Type B pancreatic cell (in vitro differentiated cells): ENCODE data around the gene CEP85L. TPM values are rescaled to one million over a fixed set of nuclear protein-coding genes. Genes with fewer than 3 reads are reported as not detected.

Experiments used
- DNase-seq: peaks from one replicate; pipeline ENCODE4 v3.0.0; 2021; ENCODE audit warnings: mixed read lengths; ENCODE audit not compliant: unreplicated experiment; ENCODE audit errors: extremely low spot score
- H3K27ac Mint-ChIP-seq: 2 replicates; pipeline ENCODE4 v1.8.0; 2021; ENCODE audit warnings: mild to moderate bottlenecking, mixed read lengths
- H3K27me3 Mint-ChIP-seq: 2 replicates; pipeline ENCODE4 v1.8.0; 2021; ENCODE audit warnings: mixed read lengths
- H3K36me3 Mint-ChIP-seq: 2 replicates; pipeline ENCODE4 v1.8.0; 2021; ENCODE audit warnings: mixed read lengths
- H3K4me1 Mint-ChIP-seq: one replicate; pipeline ENCODE4 v1.8.0; 2021; ENCODE audit warnings: mixed read lengths; ENCODE audit not compliant: unreplicated experiment
- H3K4me3 Mint-ChIP-seq: 2 replicates; pipeline ENCODE4 v1.8.0; 2021; ENCODE audit warnings: mild to moderate bottlenecking, mixed read lengths
- H3K9me3 Mint-ChIP-seq: 2 replicates; pipeline ENCODE4 v1.8.0; 2021; ENCODE audit warnings: mixed read lengths
- total RNA-seq: library from RNA; stranded (reverse); gene quantifications from 2 replicates; pipeline ENCODE4 v1.2.1, GENCODE V29; 2021; ENCODE audit warnings: low replicate concordance
- TF ChIP-seq, protein P1 (sequence below): fragments of 200-600 bp; sonication (generic); conservative IDR thresholded peaks from 2 replicates; pipeline ENCODE4 v1.5.0; 2021; ENCODE audit warnings: antibody characterized with exemption, mild to moderate bottlenecking

CEP85L gene
- total RNA-seq, 1 donor from 2014 or later = 16.1 TPM

DNA sequence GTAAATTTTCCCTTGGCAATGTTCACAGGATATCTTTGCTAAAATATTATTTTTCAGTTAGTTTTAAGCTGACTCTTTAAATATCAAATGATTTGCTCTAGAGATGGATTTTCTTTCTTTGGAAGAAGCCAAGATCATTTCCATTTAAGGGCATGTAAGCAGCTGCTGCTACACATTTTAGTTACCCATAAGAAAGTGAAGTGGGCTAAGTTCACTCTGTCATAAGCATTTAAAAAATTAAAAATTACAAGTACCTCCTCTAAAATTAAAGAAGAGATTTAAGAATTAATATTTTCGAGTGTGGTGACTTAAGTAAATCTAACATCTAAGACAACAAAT, 104.5 kb downstream of the CEP85L start:
- no peak for DNase-seq
- no peak overlapping the region for H3K4me3 Mint-ChIP-seq
- H3K27me3 Mint-ChIP-seq = no peaks in the 10 kb centered on the region
- H3K4me1 Mint-ChIP-seq = peaks cover 6% of the 10 kb centered on the region
- no peak overlapping the region for H3K27ac Mint-ChIP-seq
- no peaks in the 10 kb centered on the region for H3K36me3 Mint-ChIP-seq
- TF ChIP-seq, protein P1, sequence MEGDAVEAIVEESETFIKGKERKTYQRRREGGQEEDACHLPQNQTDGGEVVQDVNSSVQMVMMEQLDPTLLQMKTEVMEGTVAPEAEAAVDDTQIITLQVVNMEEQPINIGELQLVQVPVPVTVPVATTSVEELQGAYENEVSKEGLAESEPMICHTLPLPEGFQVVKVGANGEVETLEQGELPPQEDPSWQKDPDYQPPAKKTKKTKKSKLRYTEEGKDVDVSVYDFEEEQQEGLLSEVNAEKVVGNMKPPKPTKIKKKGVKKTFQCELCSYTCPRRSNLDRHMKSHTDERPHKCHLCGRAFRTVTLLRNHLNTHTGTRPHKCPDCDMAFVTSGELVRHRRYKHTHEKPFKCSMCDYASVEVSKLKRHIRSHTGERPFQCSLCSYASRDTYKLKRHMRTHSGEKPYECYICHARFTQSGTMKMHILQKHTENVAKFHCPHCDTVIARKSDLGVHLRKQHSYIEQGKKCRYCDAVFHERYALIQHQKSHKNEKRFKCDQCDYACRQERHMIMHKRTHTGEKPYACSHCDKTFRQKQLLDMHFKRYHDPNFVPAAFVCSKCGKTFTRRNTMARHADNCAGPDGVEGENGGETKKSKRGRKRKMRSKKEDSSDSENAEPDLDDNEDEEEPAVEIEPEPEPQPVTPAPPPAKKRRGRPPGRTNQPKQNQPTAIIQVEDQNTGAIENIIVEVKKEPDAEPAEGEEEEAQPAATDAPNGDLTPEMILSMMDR = no peak
- H3K9me3 Mint-ChIP-seq = no peaks in the 10 kb centered on the region

DNA sequence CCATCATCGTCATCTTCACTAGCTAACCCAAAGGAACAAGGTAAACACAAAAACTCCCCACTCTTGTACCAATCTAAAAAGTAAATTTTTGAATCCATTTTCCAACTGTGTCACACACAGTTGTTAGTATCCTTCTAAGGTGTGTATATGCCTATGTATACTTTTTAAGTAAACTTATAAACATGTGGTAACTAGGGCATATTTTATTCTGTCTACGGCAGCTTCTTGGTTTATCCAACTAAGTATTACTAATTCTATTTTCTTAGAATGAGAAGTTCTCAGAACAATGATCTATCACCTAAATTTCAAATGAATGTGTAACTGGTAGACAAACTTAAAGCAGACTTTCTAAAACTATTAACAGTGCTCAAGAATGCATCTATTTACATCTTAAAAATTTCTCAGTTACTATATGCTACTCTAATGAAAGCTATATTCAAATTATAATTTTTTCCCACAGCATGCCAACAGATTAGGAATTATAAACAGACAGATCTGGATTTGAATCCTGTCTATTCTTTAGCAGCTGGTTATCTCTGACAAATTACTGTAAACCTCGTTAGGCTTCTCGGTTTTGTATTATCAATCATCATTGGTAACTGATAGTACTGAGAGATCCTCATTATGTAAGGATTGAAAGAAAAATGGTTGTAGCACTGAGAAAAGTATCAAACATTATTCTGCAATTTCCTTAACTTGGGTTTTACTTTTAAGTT, 105.1 kb downstream of the CEP85L start:
- TF ChIP-seq, protein P1 = no peak
- no peaks in the 10 kb centered on the region for H3K36me3 Mint-ChIP-seq
- H3K9me3 Mint-ChIP-seq = no peaks in the 10 kb centered on the region
- DNase-seq = no peak
- H3K27ac Mint-ChIP-seq = no peak overlapping the region
- H3K27me3 Mint-ChIP-seq = no peaks in the 10 kb centered on the region
- no peak overlapping the region for H3K4me3 Mint-ChIP-seq
- peaks cover 6% of the 10 kb centered on the region for H3K4me1 Mint-ChIP-seq

DNA sequence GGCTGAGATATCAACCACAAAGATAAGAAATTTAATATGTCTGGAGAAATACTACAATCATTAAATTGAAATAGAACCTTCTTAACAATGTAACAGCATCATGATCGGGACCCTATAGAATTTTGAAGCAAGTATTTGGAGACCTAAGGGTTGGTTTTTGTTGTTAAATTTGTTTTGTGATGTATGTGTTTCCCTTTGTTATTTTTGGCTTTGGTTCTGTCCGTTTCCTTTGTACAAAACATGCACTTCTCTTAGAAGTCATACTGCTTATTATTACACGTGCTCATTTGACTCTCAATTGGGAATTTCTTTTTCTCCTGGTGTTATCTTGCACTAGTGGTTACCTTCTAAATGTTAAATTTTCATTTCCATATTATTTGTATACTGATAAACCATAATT, 107.3 kb downstream of the CEP85L start:
- TF ChIP-seq, protein P1 = no peak
- H3K4me3 Mint-ChIP-seq = no peak overlapping the region
- H3K27ac Mint-ChIP-seq = no peak overlapping the region
- no peaks in the 10 kb centered on the region for H3K4me1 Mint-ChIP-seq
- H3K9me3 Mint-ChIP-seq = no peaks in the 10 kb centered on the region
- H3K27me3 Mint-ChIP-seq = no peaks in the 10 kb centered on the region
- H3K36me3 Mint-ChIP-seq = no peaks in the 10 kb centered on the region
- DNase-seq = no peak

DNA sequence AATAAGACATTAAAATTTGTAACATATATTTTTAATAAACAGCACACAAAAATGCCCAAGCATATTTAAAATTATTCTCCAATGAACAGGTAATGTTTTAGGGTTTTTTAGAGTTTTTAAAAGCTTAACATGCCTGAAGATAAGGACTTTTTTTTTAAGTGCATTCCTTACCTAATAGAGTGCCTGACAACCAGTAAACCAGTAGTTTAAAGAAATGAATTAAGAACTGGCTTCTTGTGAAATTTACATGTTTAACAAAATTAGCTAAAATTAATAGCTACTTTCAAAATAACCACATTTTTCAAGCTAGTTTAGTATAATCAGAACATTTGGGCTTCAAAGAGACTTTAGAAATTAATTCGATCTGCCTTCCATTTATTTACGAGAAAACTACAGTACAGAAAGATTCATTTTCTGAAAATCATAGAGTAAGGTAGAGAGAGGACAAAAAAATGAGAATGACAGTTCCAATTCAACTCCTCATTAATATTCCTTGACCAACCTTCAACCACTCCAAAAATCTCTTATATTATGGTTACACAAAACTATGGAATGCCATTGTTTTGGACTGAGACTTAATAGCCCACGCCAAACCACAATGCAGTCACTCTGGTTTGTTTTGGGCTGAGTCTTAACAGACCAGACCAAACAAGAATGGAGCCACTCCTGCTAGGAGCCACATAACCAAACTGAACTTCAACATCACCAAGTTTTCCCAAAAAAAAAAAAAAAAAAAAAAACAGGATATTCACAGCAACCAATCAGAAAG, 109.0 kb downstream of the CEP85L start:
- no peaks in the 10 kb centered on the region for H3K36me3 Mint-ChIP-seq
- H3K9me3 Mint-ChIP-seq = no peaks in the 10 kb centered on the region
- H3K27me3 Mint-ChIP-seq = no peaks in the 10 kb centered on the region
- peaks cover 5% of the 10 kb centered on the region for H3K4me1 Mint-ChIP-seq
- TF ChIP-seq, protein P1 = no peak
- H3K4me3 Mint-ChIP-seq = no peak overlapping the region
- no peak overlapping the region for H3K27ac Mint-ChIP-seq
- DNase-seq = no peak

DNA sequence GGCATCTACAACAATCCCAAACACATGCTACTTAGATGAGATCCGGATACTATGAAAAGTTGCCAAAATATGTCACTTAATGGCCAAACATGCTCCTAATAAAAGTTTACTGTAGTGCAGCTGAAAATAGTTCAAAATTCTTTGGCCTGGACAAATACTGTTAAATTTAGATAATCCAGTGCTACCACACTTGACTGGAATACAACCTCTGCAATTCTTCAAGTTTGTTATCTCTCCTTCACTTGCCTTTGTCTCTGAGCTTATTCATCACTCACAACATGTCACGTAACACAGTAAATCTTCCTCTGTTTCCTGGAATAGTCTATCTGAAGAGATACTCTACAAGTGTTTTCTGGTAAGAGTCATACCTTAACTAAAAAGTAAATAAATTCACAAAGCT, 113.8 kb downstream of the CEP85L start:
- Mint-ChIP-seq H3K4me1 (peaks cover 7% of the 10 kb centered on the region), H3K4me3 (no peak overlapping the region), H3K27ac (no peak overlapping the region), H3K9me3 (no peaks in the 10 kb centered on the region), H3K27me3 (no peaks in the 10 kb centered on the region), H3K36me3 (no peaks in the 10 kb centered on the region)
- TF ChIP-seq, protein P1 = no peak
- DNase-seq = no peak
